ENCODE data around the gene GTF2H4.
A peak's percentile ranks its signal among the peaks of the same experiment; 100 is the strongest.

Gene GTF2H4

GRCh38 chr6:30955367-30956042, 47.5 kb downstream of the GTF2H4 start:
- H4K20me1 ChIP-seq (ENCODE audit: insufficient read depth, low read length, poor library complexity, severe bottlenecking): no peaks in the 10 kb centered on the region
- no peaks in the 10 kb centered on the region for H3K36me3 ChIP-seq (ENCODE audit: insufficient read depth, low read length)
- H3K9ac ChIP-seq (ENCODE audit: low read depth, low read length, poor library complexity, severe bottlenecking): peak overlapping the region; percentile 48
- H3K27me3 ChIP-seq (ENCODE audit: insufficient read depth, low read length, poor library complexity, severe bottlenecking): peaks cover 39% of the 10 kb centered on the region
- peaks cover 15% of the 10 kb centered on the region for H3K4me1 ChIP-seq (ENCODE audit: insufficient read depth, low read length, poor library complexity, severe bottlenecking)
- H2AFZ ChIP-seq (ENCODE audit: low read length): peak overlapping the region; percentile 84
- no peaks in the 10 kb centered on the region for H3F3A ChIP-seq (ENCODE audit: low read depth)
- peak overlapping the region; percentile 95 for H3K4me2 ChIP-seq (ENCODE audit: low read depth, low read length, poor library complexity, severe bottlenecking)
- no peaks in the 10 kb centered on the region for H3K9me2 ChIP-seq (replicated peaks; ENCODE audit: low read depth, low read length)
- TF ChIP-seq EZH2phosphoT487 (IDR thresholded peaks at IDR 0.05; ENCODE audit: borderline replicate concordance) (no peak), CTCF (conservative IDR thresholded peaks at IDR 0.05; ENCODE audit: low read length) (no peak)
- H3K4me3 ChIP-seq (ENCODE audit: low read length, poor library complexity, severe bottlenecking): peak overlapping the region; percentile 74
- no peaks in the 10 kb centered on the region for H3K9me3 ChIP-seq (ENCODE audit: insufficient read depth, low read depth, low read length)
- H3K79me2 ChIP-seq (ENCODE audit: insufficient read depth, low read length): no peaks in the 10 kb centered on the region

- no peaks in the 10 kb centered on the region for H3K36me3 ChIP-seq (ENCODE audit: insufficient read depth, low read length)
- H3K4me2 ChIP-seq (ENCODE audit: low read depth, low read length, poor library complexity, severe bottlenecking): no peak overlapping the region
- H3K9me2 ChIP-seq (replicated peaks; ENCODE audit: low read depth, low read length): no peaks in the 10 kb centered on the region
- H4K20me1 ChIP-seq (ENCODE audit: insufficient read depth, low read length, poor library complexity, severe bottlenecking): no peaks in the 10 kb centered on the region
- no peak for TF ChIP-seq CTCF (conservative IDR thresholded peaks at IDR 0.05; ENCODE audit: low read length)
- TF ChIP-seq EZH2phosphoT487 (IDR thresholded peaks at IDR 0.05; ENCODE audit: borderline replicate concordance): no peak
- peaks cover 47% of the 10 kb centered on the region for H3K27me3 ChIP-seq (ENCODE audit: insufficient read depth, low read length, poor library complexity, severe bottlenecking)
- no peaks in the 10 kb centered on the region for H3K79me2 ChIP-seq (ENCODE audit: insufficient read depth, low read length)
- no peak overlapping the region for H3K9ac ChIP-seq (ENCODE audit: low read depth, low read length, poor library complexity, severe bottlenecking)
- H3K9me3 ChIP-seq (ENCODE audit: insufficient read depth, low read depth, low read length): no peaks in the 10 kb centered on the region
- H3K4me3 ChIP-seq (ENCODE audit: low read length, poor library complexity, severe bottlenecking): no peak overlapping the region
- H2AFZ ChIP-seq (ENCODE audit: low read length): no peak overlapping the region
- H3K4me1 ChIP-seq (ENCODE audit: insufficient read depth, low read length, poor library complexity, severe bottlenecking): peaks cover 15% of the 10 kb centered on the region
- no peaks in the 10 kb centered on the region for H3F3A ChIP-seq (ENCODE audit: low read depth)
Measured at GRCh38 chr6:30957716-30958115, 49.7 kb downstream of the GTF2H4 start.

- Histone ChIP-seq H3K9me3 (ENCODE audit: insufficient read depth, low read depth, low read length) (no peaks in the 10 kb centered on the region), H3K9ac (ENCODE audit: low read depth, low read length, poor library complexity, severe bottlenecking) (no peak overlapping the region), H3K4me3 (ENCODE audit: low read length, poor library complexity, severe bottlenecking) (no peak overlapping the region), H3K4me1 (ENCODE audit: insufficient read depth, low read length, poor library complexity, severe bottlenecking) (peaks cover 9% of the 10 kb centered on the region), H3K36me3 (ENCODE audit: insufficient read depth, low read length) (no peaks in the 10 kb centered on the region), H4K20me1 (ENCODE audit: insufficient read depth, low read length, poor library complexity, severe bottlenecking) (no peaks in the 10 kb centered on the region), H3F3A (ENCODE audit: low read depth) (no peaks in the 10 kb centered on the region), H3K27me3 (ENCODE audit: insufficient read depth, low read length, poor library complexity, severe bottlenecking) (peaks cover 24% of the 10 kb centered on the region), H3K9me2 (replicated peaks; ENCODE audit: low read depth, low read length) (no peaks in the 10 kb centered on the region), H3K4me2 (ENCODE audit: low read depth, low read length, poor library complexity, severe bottlenecking) (no peak overlapping the region), H3K79me2 (ENCODE audit: insufficient read depth, low read length) (no peaks in the 10 kb centered on the region), H2AFZ (ENCODE audit: low read length) (no peak overlapping the region)
- TF ChIP-seq CTCF (conservative IDR thresholded peaks at IDR 0.05; ENCODE audit: low read length): no peak
- TF ChIP-seq EZH2phosphoT487 (IDR thresholded peaks at IDR 0.05; ENCODE audit: borderline replicate concordance): no peak
Measured at GRCh38 chr6:30960907-30961673, 53.1 kb downstream of the GTF2H4 start.

Data from Loucy (cell line).